GM18502 (cell line): ENCODE data around the gene FECH.
"Not testable (repeated sequence)": the region's sequence is repeated elsewhere in the genome, so short reads cannot be mapped to it uniquely, and the experiment has no call there.

Experiments
- ATAC-seq: cut with Tn5 transposase; IDR thresholded peaks from one replicate; pipeline ENCODE4 v1.9.1; 2021; ENCODE audit warnings: mild to moderate bottlenecking; ENCODE audit not compliant: unreplicated experiment, poor library complexity

The FECH gene

GRCh38 chr18:57533868-57534510 is 52.5 kb downstream of the FECH start:
- ATAC-seq = no peak

- ATAC-seq = no peak
These were observed 53.3 kb downstream of the FECH start for GRCh38 chr18:57533006-57533867.

DNA sequence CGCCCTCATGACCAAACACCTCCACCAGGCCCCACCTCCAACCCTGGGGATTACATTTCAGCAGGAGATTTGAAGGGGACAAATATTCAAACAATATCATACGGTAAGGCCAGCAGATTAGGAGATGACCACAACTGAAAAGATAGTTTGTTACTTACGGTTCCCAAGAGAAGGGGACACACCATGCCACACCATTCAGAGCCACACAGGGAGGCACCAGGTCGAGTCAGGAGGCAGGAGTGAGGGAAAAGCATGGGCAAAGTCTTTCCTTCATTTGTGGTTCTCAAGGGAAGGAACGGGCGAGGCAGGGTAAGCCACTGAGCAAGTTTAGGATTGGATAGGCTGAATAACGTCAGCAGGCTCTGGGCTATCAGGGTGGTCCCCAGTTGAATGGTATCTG is 57.4 kb downstream of the FECH start:
- no peak for ATAC-seq

- no peak for ATAC-seq
These were observed 58.8 kb downstream of the FECH start for GRCh38 chr18:57527556-57528229.

DNA sequence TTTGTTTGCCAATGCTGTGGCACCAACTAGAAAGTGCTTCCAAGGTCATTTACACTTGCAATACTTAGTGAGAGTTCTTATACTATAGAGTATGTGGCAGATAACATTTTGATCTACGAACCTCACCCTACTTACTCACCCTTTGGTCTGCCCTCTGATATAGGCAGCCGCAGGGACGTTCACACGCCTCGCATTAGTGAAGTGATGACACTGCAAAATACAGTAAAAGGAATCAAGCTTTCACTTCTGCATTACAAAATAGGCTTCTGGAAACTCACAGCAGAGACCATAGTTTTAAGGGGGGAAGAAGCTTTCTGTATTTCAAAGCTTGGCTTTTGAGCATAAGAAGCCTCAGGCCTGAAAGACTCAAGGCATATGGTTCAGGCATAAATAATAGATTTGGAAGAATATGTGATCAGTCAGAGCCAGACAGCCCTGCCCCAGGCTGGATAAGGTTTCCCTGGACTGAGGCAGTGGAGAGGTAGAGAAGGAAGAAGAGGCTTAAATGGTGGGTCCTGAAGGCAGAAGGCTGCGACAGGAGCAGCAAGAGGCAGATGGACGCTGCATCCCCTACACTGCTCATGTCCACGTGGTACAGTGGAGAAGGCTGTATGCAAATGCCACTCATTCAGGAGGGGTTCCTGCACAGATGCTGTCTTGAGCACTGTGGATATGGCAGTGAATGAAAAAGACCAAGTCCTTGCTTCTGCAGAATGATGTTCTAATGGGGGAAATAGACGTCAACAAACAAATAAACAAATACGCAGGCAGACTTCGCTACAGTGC is 63.1 kb downstream of the FECH start:
- no peak for ATAC-seq

DNA sequence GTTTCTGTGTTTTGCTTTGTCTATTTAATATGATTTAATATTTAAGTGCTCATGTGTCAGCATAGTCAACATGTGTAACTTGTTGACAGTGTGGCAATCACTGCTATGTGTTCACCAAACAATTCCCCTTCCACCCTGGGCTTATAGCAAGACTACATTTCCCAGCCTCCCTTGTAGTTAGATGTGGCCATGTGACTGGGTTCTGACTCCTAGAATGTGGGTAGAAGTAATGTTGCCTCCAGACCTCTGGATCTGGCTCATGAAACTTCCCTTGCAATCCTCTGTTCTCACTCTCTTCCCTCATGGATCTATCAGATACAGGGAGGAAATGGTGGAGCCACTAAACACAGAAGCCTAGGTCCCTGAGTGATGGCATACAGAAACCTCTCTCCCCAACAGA is 64.2 kb downstream of the FECH start:
- not testable (repeated sequence) for ATAC-seq

- ATAC-seq = no peak
These were observed 66.7 kb downstream of the FECH start for GRCh38 chr18:57519668-57520424.

GRCh38 chr18:57518533-57518932 is 68.0 kb downstream of the FECH start:
- no peak for ATAC-seq

GRCh38 chr18:57516056-57516455 is 70.4 kb downstream of the FECH start:
- no peak for ATAC-seq

GRCh38 chr18:57505231-57505630 is 81.3 kb downstream of the FECH start:
- no peak for ATAC-seq

- ATAC-seq = no peak
These were observed 83.9 kb downstream of the FECH start for GRCh38 chr18:57502624-57503023.

GRCh38 chr18:57498682-57499256 is 87.7 kb downstream of the FECH start:
- no peak for ATAC-seq
